CD4-positive, alpha-beta T cell treated with Interleukin-17A for 1 hour (primary cell): ENCODE results near the gene FCHO2.
"Not testable (repeated sequence)": the region's sequence is repeated elsewhere in the genome, so short reads cannot be mapped to it uniquely, and the experiment has no call there.

Experiments used
- DNase-seq: peaks from one replicate; pipeline ENCODE4 v3.0.0-alpha.2; 2020

FCHO2 gene

DNA sequence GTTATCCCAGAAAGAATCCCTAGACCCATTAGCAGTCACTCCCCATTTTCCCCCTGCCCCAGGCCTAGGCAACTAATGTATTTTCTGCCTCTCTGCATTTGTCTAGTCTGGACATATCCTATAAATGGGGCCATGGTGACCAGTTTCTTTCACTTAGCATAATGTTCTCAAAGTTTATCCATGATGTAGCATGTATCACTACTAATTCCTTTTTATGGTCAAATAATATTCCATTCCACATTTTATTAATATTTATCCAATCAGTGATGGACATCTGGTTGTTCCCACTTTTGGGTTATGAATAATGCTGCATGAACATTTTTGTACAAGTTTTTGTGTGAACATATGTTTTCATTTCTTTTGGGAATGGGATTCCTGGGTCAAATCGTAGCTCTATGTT lies 1.5 kb downstream of the FCHO2 start:
- no peak for DNase-seq

DNA sequence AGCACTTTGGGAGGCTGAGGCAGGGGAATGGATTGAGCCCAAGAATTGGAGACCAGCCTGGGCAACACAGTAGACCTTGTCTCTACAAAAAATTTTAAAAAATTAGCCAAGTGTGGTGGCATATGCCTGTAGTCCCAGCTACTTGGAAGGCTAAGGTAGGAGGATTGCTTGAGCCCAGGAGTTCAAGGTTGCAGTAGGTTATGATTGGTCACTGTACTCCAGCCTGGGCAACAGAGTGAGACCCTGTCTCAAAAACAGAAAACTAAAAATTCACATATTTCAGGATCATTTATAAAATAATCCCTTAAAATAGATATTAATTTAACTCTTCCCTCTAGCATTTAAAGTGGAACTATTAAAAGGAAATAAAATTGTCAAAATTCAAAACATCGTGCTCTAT lies 3.4 kb downstream of the FCHO2 start:
- DNase-seq: no peak

DNA sequence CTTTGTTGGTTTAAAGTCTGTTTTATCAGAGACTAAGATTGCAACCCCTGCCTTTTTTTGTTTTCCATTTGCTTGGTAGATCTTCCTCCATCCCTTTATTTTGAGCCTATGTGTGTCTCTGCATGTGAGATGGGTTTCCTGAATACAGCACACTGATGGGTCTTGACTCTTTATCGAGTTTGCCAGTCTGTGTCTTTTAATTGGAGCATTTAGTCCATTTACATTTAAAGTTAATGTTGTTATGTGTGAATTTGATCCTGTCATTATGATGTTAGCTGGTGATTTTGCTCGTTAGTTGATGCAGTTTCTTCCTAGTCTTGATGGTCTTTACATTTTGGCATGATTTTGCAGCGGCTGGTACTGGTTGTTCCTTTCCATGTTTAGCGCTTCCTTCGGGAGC lies 18.6 kb downstream of the FCHO2 start:
- not testable (repeated sequence) for DNase-seq

DNA sequence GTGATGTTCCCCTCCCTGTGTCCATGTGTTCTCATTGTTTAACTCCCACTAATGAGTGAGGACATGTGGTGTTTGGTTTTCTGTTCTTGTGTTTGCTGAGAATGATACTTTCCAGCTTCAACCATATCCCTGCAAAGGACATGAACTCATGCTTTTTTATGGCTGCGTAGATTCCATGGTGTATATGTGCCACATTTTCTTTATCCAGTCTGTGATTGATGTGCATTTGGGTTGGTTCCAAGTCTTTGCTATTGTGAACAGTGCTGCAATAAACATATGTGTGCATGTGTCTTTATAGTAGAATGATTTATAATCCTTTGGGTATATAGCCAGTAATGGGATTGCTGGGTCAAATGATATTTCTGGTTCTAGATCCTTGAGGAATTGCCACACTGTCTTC lies 21.0 kb downstream of the FCHO2 start:
- not testable (repeated sequence) for DNase-seq

DNA sequence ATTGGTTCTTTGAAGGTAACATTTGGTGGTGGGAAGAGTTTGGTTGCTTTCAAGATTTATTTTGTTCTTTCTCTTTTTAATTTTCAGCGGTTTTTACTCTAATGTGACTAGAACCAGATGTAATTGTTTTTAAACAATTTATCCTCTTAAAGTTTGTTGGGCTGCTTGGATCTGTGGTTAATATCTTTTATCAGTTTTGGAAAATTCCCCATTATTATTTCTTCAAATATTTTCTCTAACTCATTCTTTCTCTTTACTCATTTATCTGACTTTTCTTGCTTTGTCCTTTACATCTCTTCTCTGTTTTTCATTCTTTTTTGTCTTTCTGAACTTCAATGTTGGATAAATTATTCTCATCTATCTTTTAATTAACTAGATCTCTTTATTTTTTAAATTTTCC lies 29.9 kb downstream of the FCHO2 start:
- no peak for DNase-seq

DNA sequence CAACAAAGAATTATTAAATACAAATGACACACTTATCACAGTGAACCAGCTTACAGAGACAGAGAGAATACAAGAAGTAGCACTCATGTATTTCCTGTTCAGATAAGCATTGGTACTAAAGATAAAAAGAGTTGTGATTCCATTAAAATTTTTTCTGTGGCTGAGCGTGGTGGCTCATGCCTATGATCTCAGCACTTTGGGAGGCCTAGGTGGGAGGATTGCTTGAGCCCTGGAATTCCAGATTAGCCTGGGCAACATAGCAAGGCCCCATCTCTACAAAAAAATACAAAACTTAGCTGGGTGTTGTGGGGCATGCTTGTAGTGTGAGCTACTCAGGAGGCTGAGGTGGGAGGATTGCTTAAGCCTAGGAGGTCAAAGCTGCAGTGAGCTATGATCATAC lies 32.9 kb downstream of the FCHO2 start:
- DNase-seq: no peak

DNA sequence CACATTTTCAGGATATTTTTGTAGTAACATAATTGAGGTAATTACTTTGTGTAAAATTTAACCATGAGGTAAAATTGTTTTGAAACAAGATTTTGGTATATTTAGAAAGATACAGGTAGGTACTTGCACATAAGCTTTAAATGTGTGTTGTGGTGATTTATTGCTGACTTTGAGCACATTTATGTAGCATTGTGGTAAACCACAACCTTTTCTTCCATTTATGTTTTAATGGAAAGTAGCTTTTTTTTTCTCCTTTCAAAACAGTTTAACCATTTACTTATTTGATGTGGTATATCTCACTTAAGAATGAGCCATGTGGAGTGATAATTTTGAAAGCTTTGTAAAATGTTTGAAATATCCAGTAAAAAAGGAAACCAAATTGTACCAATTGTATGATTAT lies 35.6 kb downstream of the FCHO2 start:
- no peak for DNase-seq

DNA sequence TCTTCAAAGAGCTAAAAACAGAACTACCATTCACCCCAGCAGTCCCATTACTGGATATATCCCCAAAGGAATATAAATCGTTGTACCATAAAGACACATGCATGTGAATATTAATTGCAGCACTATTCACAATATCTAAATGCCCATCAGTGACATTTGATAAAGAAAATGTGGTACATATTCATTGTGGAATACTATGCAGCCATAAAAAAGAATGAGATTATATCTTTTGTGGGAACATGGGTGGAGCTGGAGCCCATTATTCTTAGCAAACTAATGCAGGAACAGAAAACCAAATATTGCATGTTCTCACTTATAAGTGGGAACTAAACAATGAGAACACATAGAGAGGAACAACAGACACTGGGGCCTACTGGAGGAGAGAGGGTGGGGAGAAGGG lies 38.7 kb downstream of the FCHO2 start:
- DNase-seq: no peak

DNA sequence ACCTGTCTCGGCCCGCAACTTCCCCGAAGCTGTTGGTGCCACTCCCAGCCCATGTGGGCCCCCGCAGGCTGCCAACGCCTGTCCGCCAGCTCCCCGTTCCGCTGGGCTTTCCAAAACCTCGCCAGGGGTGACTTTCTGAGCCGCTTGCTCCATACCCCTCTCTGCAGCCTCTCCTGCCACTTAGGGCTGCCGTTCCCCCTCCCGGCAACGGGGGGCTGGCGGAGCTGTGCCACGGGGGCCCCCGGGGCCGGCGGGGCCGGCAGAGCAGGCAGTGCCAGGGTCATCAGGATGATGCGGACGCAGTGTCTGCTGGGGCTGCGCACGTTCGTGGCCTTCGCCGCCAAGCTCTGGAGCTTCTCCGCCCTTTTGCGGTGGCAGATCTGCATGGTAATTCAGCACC lies 40.8 kb downstream of the FCHO2 start:
- no peak for DNase-seq

DNA sequence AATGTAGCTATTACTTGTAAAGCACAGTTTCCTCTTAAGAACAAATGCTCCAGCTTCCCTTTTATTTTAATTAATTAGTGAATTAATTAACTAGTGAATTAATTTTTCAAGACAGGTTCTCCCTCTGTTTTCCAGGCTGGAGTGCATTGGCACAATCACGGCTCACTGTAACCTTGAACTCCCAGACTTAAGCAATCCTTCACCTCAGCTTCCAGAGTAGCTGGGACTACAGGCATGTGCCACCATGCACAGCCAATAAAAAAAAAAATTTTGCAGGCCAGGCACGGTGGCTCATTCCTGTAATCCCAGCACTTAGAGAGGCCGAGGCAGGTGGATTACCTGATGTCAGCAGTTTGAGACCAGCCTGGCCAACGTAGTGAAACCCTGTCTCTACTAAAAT lies 44.1 kb downstream of the FCHO2 start:
- no peak for DNase-seq

DNA sequence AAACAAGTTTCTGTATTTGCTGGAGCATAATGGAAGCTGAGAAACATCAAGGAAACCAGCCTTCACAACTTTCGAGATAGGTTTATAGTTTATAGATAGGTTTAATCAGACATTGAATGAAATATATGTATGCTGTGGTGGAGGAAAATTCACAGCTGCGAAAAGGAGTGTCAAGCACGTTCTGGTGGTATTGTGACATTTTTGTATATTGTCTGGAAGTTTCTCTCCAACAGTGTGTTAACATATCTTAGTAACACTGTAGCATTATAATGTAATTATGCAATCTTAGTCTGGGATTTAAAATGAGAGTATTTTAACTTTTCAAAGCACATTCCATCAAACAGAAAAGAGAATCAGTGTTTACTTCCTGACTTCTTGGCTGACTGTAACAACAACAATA lies 50.0 kb downstream of the FCHO2 start:
- no peak for DNase-seq

DNA sequence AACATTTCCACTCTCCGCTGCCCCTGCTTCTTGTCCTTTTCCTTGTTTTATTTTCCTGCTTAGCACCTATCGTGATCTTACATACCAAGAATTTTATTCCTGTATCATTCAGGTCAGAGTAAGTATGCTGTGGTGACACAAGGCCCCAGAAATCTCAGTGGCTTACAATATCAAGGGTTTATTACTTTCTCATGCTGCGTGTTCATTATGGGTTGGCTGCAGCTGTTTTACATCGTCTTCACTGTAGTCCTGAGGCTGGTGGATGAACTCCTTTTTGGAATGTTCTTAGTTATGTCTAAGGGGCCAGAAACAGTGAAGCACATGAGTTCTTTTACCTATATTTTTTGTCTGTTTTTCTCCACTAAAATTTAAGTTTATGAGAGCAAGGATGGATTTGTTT lies 51.2 kb downstream of the FCHO2 start:
- DNase-seq: no peak

DNA sequence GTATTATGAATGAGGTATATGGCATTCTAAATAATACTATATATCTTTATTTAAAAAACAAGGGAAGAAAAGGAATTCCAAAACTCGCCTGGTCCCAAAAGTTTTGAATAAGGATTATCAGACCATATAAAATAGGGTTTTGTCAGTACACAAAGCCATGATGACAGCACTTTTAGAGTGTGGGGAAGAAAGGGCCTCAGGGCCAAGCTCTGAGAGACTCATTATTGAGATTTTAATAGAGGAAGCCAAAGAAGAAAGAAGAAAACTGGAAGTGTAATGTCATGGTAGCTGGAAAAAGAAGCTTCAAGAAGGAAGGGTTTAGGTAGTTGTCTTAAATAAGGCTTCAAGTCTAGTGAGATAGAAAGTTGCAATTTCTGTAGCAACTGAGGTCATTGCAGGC lies 53.0 kb downstream of the FCHO2 start:
- no peak for DNase-seq

DNA sequence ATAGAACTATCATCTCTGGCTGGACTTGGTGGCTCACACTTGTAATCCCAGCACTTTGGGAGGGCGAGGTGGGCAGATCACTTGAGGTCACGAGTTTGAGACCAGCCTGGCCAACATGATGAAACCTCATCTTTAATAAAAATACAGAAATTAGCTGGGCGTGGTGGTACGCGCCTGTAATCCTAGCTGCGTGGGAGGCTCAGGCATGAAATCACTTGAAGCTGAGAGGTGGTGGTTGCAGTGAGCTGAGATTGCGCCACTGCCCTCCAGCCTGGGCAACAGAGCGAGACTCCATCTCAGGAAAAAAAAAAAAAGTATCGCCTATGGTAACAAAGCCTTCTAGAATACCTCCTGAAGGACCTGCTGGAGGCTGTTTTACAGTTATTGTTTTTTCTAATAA lies 55.8 kb downstream of the FCHO2 start:
- not testable (repeated sequence) for DNase-seq

DNA sequence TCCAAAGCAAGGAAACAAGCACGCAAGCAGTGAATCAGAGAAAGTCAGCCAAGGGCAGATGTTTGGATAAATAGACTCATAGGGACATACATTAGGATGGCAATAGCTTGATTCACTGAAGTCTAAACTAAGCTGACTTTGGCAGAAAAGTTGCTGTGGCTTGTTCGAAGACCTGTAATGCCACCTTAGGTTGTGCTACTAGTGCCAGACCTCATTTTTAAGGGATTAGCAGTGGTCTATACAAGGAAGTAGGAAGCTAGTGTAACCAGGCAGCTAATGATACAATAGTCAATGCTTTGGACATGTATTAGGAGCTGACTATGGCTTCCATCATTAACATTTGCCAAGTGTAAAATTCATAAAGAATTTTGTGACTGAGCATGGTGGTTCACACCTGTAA lies 63.1 kb downstream of the FCHO2 start:
- DNase-seq: no peak

DNA sequence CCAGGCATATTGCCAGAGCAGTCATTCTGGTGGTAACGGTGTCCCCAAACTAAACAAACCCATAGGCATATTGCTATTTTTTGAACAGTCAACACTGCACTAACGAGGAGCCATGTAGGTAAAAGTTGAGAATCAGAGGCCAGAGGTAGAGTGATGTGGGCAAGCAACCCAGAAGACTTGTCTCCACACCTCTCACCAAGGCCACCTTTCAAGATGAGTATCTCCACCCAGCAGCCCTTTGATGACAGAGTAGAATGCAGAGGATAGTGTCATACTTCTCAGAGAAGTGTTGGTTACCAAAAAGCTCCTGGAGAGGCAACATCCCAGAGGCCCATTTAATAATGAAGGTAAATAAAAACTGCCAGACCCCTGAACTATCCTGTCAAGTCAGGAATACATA lies 63.9 kb downstream of the FCHO2 start:
- DNase-seq: no peak

DNA sequence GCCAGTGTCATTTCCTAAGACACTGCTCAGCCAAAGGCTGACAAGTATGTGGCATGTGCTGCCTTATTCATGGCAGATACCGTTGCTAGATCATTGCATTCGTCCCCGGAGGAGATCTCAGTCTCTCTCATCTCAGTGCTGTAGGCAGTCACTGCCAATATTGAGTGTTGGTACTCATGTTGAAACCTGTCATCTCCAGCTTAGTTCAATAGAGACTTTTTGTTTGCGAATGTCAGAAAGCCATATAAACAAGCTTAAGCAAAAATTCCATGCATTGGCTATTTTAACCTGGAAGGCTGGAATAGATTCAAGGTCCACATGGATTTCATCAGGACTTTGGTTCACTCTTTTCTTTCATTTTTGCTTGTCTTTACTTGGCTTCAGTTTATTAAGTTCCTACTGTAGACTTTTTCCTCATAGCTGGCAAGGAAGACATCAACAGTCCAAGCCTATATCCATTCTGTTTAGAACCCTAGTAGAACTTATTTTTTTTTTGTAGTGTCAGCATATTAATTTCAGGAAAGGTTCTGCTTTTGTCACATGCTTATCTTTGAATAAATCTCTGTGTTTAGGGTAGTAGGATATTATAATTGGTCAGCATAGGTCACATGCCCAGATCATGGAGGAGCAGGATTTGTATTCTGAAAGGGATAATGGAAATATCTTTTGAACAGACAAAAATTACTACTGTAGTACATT lies 66.8 kb downstream of the FCHO2 start:
- no peak for DNase-seq

DNA sequence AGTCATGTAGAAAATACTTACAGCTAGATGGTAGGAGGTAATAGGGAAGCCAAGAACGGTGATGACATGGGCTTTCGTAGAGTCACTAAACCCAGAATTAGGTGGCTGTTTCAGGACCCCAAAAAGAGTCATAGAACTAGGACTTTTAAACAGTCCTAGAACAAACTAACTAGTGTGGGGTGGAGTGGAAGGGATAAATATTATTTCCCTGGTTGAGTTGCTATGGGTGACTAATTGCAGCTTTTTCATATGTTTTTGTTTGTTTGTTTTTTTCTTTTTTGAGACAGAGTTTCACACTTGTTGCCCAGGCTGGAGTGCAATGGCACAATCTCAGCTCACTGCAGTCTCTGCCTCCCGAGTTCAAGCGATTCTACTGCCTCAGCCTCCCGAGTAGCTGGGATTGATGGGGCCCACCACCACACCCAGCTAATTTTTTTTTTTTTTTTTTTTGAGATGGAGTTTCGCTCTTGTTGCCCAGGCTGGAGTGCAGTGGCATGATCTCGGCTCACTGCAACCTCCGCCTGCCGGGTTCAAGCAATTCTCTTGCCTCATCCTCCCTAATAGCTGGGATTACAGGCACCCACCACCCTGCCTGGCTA lies 69.2 kb downstream of the FCHO2 start:
- not testable (repeated sequence) for DNase-seq

DNA sequence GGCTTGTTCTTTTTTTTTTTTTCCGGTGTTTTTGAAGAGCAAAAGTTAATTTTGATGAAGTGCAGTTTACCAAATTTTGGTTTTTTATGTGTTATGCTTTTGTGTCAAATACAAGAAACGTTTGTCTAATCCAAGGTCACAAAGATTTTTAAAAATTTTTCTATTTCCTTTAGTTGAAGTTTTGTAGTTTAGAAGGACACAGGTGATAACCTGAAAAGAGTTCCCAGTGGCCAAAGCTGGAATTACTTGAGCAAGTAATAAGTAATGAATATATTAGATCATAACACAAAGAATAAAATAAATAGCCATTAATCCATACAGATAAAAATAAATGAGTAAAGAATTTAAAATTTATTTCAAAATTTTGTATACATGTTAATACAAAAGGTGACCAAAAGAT lies 71.5 kb downstream of the FCHO2 start:
- DNase-seq: no peak

DNA sequence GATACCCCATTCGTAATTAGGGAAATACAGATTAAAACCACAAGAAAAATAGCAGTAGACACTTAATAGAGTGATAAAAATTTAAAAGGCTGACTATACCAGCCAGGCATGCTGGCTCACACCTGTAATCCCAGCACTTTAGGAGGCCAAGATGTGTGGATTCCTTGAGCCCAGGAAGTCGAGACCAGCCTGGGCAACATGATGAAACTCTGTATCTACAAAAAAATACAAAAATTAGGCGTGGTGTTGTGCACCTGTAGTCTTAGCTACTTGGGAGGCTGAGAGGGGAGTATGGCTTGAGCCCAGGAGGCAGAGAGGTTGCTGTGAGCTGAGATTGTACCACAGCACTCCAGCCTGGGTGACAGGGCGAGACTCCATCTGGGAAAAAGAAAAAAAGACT lies 72.0 kb downstream of the FCHO2 start:
- no peak for DNase-seq

DNA sequence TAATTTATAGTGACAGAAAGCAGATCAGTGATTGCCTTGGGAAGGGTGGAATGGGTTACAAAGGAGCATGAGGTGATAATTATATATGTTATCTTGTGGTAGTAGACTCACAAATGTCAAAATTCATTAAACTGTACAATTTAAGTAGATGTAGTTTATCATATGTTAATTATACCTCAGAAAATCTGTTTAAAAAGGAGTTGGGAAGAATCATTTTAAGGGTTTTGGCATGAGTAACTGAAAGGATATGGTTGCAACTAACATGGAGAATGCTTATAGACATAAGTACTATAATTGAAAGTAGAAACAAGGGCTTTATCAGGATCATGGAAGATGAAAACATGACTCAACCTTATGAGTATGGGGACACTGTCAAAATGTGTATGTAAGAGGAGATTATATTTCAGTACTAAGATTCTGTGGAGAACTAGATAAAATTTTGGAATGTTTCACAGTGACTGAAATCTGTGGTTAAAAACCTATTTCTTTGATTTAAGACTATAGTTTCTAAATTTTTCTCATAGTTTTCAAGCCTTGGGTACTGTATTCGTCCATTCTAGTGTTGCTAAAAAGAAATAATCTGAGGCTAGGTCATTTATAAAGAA lies 73.3 kb downstream of the FCHO2 start:
- DNase-seq: no peak

DNA sequence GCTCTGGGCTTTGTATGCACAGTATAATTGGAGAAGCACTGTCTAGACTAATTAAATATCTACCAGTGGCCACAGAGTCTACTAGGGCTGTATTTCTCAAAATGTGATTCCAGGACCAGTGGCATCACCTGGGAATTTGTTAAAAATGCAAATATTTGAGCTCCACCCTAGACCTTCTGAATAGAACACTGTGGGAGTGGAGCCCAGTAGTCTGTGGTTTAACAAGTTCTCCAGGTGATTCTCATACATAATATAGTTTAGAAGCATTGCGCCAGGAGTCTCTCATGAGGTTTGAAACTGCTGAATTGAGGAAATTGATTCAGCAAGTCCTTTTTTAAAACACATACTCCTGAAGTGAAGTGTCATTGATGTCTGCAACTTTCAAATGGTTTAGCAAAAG lies 74.7 kb downstream of the FCHO2 start:
- DNase-seq: no peak

DNA sequence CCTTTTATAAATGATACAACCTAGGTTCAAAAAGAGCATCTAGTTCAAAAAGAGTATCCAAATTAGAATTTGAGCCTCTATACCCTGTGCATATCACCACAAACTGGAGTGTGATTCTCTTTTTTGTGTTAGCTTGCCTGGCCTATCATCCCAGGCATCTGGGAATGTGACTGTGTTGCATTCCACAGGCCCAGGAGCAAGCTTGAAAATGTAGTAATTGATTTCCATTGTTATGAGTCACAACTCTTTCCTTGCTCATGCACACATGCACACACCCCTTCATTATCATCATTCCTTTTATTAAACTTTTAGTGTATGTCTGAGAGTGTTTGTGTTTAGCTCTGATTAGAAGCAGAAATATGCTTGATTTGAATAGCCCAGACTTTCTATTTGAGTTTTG lies 75.2 kb downstream of the FCHO2 start:
- no peak for DNase-seq

DNA sequence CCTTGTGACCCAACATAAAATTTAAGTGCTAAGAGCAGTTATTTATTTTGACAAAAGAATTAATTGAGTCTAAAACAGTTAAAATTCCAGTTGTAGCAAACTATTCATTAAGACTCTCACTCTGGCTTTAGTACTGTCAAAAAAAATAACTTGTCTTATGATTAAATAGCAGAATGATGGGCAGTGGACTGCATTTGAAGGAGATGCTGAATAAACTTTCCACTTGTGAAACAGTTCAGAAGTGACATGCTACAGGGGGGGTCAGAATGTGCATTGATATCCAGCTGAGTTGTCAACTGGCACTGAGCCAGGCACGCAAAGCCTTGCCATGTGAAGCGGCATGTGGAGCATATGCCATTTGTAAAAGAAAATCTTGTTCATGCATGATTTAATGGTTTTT lies 76.0 kb downstream of the FCHO2 start:
- DNase-seq: no peak

DNA sequence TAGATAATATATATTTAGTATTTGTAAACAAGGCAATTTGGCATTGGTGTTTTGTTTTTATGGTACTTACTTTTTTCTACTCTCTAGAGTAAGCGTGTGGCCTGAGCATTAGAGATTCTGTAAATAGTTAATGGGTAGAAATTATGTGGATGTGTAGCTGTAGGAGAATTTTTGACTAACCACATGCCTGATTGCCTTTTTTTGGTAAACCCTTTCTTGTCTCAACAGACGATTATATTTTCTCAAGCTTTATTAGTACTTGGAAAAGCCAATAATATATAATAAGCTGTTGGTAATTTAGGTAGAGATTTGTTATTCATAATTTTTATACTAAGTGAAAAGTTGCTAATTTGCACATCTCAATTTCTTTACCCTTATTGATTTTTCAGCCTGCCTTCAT lies 76.8 kb downstream of the FCHO2 start:
- DNase-seq: no peak
